Measurements from ENCODE around the gene TESK2. TPM values are rescaled to one million over a fixed set of nuclear protein-coding genes. Genes with fewer than 3 reads are reported as not detected.
A peak's percentile ranks its signal among the peaks of the same experiment; 100 is the strongest.

The TESK2 gene
- polyA plus RNA-seq, 3 donors, result 3.9 to 13.1 (median 4.1) TPM

GRCh38 chr1:45479039-45479748, 11.8 kb downstream of the TESK2 start:
- DNase-seq, result no peak
- peaks cover 0 to 4% (median 0%) of the 10 kb centered on the region in 7 donors for H3K9me3 Mint-ChIP-seq
- H3K4me1 Mint-ChIP-seq, result peaks cover 15% of the 10 kb centered on the region
- Histone ChIP-seq H3K4me2 (replicated peaks; ENCODE audit: extremely low read depth, low read length, poor library complexity, severe bottlenecking) (no peak overlapping the region), H3K27ac (ENCODE audit: low read depth in 1 of 2, low read length in 2 of 2) (no peak overlapping the region), H4K20me1 (ENCODE audit: insufficient read depth, low read length) (no peaks in the 10 kb centered on the region), H3K9ac (ENCODE audit: insufficient read depth, low read length, poor library complexity, severe bottlenecking) (no peak overlapping the region), H3K4me1 (ENCODE audit: control insufficient read depth in 1 of 2, insufficient read depth in 2 of 2, low read length in 2 of 2) (peaks cover 6% of the 10 kb centered on the region in 2 donors), H3K4me3 (replicated peaks in 1 of 3; ENCODE audit: low read depth in 2 of 3, low read length in 3 of 3) (no peak overlapping the region), H3K9me3 (replicated peaks in 1 of 2; ENCODE audit: control insufficient read depth in 1 of 2, insufficient read depth in 1 of 2, low read length in 2 of 2) (no peaks in the 10 kb centered on the region), H2AFZ (ENCODE audit: insufficient read depth, low read depth, low read length, poor library complexity, severe bottlenecking) (no peak overlapping the region), H3K79me2 (ENCODE audit: insufficient read depth, low read length) (peaks cover 4% of the 10 kb centered on the region), H3K36me3 (replicated peaks in 1 of 2; ENCODE audit: control insufficient read depth in 1 of 2, insufficient read depth in 2 of 2, low read length in 2 of 2) (no peaks in the 10 kb centered on the region), H3K27me3 (ENCODE audit: control insufficient read depth in 2 of 2, insufficient read depth in 2 of 2, low read length in 2 of 2) (no peaks in the 10 kb centered on the region)
- no CpG with 5 or more reads among the region's 5 CpGs for WGBS (ENCODE audit: insufficient coverage)
- TF ChIP-seq CTCF (IDR thresholded peaks at IDR 0.05), result no peak
- H3K27ac Mint-ChIP-seq, result no peak overlapping the region
- intact Hi-C loops (cut with micrococcal nuclease), result loop anchor here in 1 of 2 donors (5.0 kb wide), 1 partner anchor 117 kb away; no protein-coding TSS in a partner anchor
- no peaks in the 10 kb centered on the region for H3K27me3 Mint-ChIP-seq (ENCODE audit: low read depth in 3 of 3)
- no peak overlapping the region for H3K4me3 Mint-ChIP-seq
- H3K36me3 Mint-ChIP-seq, result no peaks in the 10 kb centered on the region

- Histone ChIP-seq H3K4me2 (replicated peaks; ENCODE audit: extremely low read depth, low read length, poor library complexity, severe bottlenecking) (no peak overlapping the region), H3K79me2 (ENCODE audit: insufficient read depth, low read length) (peaks cover 4% of the 10 kb centered on the region), H4K20me1 (ENCODE audit: insufficient read depth, low read length) (no peaks in the 10 kb centered on the region), H3K4me1 (ENCODE audit: control insufficient read depth in 1 of 2, insufficient read depth in 2 of 2, low read length in 2 of 2) (peaks cover under 1 to 1% of the 10 kb centered on the region in 2 donors), H3K27me3 (ENCODE audit: control insufficient read depth in 2 of 2, insufficient read depth in 2 of 2, low read length in 2 of 2) (no peaks in the 10 kb centered on the region), H2AFZ (ENCODE audit: insufficient read depth, low read depth, low read length, poor library complexity, severe bottlenecking) (no peak overlapping the region), H3K9me3 (replicated peaks in 1 of 2; ENCODE audit: control insufficient read depth in 1 of 2, insufficient read depth in 1 of 2, low read length in 2 of 2) (no peaks in the 10 kb centered on the region), H3K36me3 (replicated peaks in 1 of 2; ENCODE audit: control insufficient read depth in 1 of 2, insufficient read depth in 2 of 2, low read length in 2 of 2) (no peaks in the 10 kb centered on the region), H3K4me3 (replicated peaks in 1 of 3; ENCODE audit: low read depth in 2 of 3, low read length in 3 of 3) (no peak overlapping the region), H3K9ac (ENCODE audit: insufficient read depth, low read length, poor library complexity, severe bottlenecking) (no peak overlapping the region), H3K27ac (ENCODE audit: low read depth in 1 of 2, low read length in 2 of 2) (no peak overlapping the region)
- DNase-seq, result no peak
- no CpG with 5 or more reads among the region's 4 CpGs for WGBS (ENCODE audit: insufficient coverage)
- intact Hi-C loops (cut with micrococcal nuclease), result loop anchor here in 1 of 2 donors (5.0 kb wide), 1 partner anchor 116 kb away; no protein-coding TSS in a partner anchor
- Mint-ChIP-seq H3K27ac (peak overlapping the region in 1 of 7 donors; percentile 0), H3K9me3 (peaks cover 0 to 4% (median 0%) of the 10 kb centered on the region in 7 donors), H3K36me3 (no peaks in the 10 kb centered on the region), H3K27me3 (ENCODE audit: low read depth in 3 of 3) (no peaks in the 10 kb centered on the region), H3K4me3 (no peak overlapping the region), H3K4me1 (peaks cover 10% of the 10 kb centered on the region)
- no peak for TF ChIP-seq CTCF (IDR thresholded peaks at IDR 0.05)
Observed at GRCh38 chr1:45478121-45478814, 12.7 kb downstream of the TESK2 start.

Measured in CD14-positive monocyte (primary cell).